ENCODE data around the gene ZBTB47.

ZBTB47 gene

GRCh38 chr3:42665050-42665878 lies 11.8 kb downstream of the ZBTB47 start:
- DNase-seq (ENCODE audit: low read depth in 2 of 2), result no peak

- DNase-seq (ENCODE audit: low read depth in 2 of 2), result no peak
These were observed 12.5 kb downstream of the ZBTB47 start for GRCh38 chr3:42666022-42666421.

- no peak for DNase-seq (ENCODE audit: low read depth in 2 of 2)
These were observed 13.1 kb downstream of the ZBTB47 start for GRCh38 chr3:42666577-42666998.

DNA sequence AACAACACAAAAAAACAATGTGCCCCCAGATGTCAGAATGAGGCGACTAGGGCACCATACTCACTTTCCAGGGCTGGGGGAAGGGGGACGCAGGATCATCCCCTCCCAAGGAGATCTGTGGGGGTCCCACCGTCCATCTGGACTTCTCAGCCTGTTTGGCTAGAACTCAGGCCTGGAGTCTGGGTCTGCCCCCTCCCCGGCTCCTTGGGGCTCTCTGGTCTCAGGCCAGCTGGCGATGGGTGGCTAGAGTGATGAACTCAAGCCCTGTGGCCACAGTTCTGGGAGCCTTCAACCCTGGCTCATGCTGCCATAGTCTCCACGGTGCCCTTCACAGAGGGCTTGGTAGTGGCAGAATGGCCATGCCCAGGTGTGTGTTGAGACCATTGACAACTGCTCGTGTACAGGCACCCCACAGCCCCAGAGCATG lies 13.6 kb downstream of the ZBTB47 start:
- no peak for DNase-seq (ENCODE audit: low read depth in 2 of 2)

DNA sequence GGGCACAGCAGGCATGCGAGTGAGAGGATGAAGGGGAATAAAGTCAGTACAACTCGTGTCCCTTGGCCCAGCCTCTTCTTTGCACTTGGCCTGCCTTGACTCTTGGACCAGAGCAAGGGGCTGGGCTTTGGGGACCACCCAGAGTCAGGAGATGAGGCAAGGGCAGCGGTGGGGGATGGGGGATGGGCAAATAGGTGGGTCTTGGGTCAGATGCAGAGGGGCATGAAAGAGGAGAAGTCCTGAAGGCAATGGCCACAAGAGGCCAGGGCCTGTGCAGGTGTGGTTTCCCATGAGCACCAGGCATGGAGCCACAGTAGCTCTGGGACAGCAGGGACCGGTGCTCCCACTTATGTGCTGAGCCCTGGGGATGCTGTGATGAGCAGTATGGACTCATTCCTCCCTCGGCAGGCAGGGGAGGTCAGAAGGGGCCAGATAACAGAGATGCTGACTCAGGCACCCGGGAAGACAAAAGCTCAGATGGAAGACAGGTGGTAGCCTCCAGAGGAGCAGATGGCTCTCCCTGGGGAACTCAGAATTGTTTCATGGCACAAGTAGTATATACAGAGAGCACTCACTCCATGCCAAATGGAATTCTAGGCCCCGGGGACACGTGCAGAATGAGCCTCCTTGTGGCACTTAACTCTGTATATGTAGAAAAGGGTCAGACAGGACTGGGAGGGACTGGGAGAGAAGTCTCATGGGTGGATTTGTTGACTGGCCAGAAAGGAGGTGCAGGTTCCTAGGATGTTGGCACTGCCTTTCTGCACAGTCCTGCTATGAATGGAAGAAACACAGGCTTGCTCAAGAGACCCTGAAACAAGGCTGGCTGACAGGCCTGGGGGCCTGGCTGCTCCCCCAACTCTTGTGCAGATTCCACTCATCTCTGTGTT lies 14.3 kb downstream of the ZBTB47 start:
- no peak for DNase-seq (ENCODE audit: low read depth in 2 of 2)

DNA sequence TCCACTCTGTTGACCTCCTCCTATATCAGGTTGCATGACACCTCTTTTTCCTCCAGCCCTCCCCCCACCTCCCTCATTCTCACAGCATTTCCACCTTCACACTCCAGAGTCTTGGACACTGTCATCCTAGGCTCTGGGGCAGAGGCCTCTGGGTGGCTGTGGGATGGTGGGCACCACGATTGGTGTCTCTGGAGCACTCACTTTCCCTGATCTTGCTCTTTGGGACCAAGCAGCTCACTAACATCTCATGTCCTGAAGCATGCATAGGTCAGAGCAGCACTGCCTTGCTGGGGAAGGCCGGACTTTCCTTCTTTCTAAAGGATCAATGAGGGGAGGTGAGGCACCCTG lies 14.9 kb downstream of the ZBTB47 start:
- no peak for DNase-seq (ENCODE audit: low read depth in 2 of 2)

- DNase-seq (ENCODE audit: low read depth in 2 of 2), result no peak
These were observed 15.3 kb downstream of the ZBTB47 start for GRCh38 chr3:42668793-42669217.

- DNase-seq (ENCODE audit: low read depth in 2 of 2), result no peak
These were observed 16.6 kb downstream of the ZBTB47 start for GRCh38 chr3:42670051-42670576.

- no peak for DNase-seq (ENCODE audit: low read depth in 2 of 2)
These were observed 17.2 kb downstream of the ZBTB47 start for GRCh38 chr3:42670670-42671069.

DNA sequence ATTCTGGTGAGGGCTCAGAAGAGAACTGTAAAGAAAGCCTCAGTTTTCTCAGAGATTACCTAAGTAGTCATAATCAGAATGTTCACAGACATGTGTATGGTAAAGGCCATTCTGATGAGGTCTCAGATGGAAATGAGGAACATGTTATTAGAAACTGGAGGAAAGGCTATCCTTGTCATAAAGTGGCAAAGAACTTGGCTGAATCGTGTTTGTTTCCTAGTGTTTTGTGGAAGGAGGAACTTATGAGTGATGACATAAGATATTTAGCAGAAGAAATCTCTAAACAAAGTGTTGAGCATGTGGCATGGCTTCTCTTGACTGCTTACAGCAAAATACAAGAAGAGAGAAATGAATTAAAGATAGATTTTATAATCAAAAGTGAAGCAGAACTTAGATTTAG lies 19.0 kb downstream of the ZBTB47 start:
- DNase-seq (ENCODE audit: low read depth in 2 of 2), result no peak

- DNase-seq (ENCODE audit: low read depth in 2 of 2), result no peak
These were observed 19.6 kb downstream of the ZBTB47 start for GRCh38 chr3:42673082-42673481.

DNA sequence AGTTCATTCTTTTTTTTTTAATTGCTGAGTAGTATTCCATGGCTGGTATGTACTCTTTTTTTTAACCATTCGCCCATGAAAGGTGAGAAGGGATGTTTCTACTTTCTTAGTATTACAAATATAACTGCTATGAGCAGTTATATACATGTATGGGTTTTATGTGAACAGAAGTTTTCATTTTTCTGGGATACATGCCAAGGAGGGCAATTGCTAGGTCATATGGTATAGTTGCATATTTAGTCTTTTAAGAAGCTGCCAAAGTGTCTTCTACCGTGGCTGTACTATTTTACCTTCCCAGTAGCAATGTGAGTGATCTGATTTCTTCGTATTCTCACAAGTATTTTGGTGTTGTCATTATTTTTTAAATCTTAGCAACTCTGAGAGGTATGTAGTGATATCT lies 20.6 kb downstream of the ZBTB47 start:
- DNase-seq (ENCODE audit: low read depth in 2 of 2), result no peak

GRCh38 chr3:42675909-42676308 lies 22.4 kb downstream of the ZBTB47 start:
- DNase-seq (ENCODE audit: low read depth in 2 of 2), result no peak

- no peak for DNase-seq (ENCODE audit: low read depth in 2 of 2)
These were observed 24.9 kb downstream of the ZBTB47 start for GRCh38 chr3:42678447-42678846.

GRCh38 chr3:42680271-42680670 lies 26.8 kb downstream of the ZBTB47 start:
- no peak for DNase-seq (ENCODE audit: low read depth in 2 of 2)

- no peak for DNase-seq (ENCODE audit: low read depth in 2 of 2)
These were observed 27.3 kb downstream of the ZBTB47 start for GRCh38 chr3:42680806-42681205.

DNA sequence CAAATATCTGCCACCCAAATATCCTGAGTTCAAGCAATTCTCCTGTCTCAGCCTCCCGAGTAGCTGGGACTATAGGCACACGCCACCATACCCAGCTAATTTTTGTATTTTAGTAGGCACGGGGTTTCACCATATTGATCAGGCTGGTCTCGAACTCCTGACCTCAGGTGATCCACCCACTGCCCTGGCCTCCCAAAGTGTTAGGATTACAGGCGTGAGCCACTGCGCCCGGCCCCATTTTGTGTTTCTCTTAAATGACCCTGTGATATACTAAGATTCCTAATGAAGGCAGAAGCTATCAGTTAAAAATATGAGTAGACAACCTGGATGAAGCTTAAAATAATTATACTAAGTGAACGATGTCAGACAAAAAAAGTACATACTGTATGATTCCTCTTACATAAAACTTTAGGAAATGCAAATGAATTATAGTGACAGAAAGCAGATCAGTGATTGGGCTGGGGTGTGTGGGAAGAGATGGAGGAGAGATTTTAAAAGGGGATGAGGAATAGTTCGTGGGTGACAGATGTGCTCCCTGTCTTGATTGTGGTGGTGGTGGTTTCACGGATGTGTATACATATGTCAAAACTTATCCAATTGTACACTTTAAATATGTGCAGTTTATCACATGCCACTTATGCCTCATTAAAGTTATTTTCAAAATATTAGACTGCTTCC lies 28.0 kb downstream of the ZBTB47 start:
- no peak for DNase-seq (ENCODE audit: low read depth in 2 of 2)

- DNase-seq (ENCODE audit: low read depth in 2 of 2), result no peak
These were observed 29.0 kb downstream of the ZBTB47 start for GRCh38 chr3:42682301-42683070.

GRCh38 chr3:42683875-42684598 lies 30.5 kb downstream of the ZBTB47 start:
- DNase-seq (ENCODE audit: low read depth in 2 of 2), result peak; percentile 41 to 62

DNA sequence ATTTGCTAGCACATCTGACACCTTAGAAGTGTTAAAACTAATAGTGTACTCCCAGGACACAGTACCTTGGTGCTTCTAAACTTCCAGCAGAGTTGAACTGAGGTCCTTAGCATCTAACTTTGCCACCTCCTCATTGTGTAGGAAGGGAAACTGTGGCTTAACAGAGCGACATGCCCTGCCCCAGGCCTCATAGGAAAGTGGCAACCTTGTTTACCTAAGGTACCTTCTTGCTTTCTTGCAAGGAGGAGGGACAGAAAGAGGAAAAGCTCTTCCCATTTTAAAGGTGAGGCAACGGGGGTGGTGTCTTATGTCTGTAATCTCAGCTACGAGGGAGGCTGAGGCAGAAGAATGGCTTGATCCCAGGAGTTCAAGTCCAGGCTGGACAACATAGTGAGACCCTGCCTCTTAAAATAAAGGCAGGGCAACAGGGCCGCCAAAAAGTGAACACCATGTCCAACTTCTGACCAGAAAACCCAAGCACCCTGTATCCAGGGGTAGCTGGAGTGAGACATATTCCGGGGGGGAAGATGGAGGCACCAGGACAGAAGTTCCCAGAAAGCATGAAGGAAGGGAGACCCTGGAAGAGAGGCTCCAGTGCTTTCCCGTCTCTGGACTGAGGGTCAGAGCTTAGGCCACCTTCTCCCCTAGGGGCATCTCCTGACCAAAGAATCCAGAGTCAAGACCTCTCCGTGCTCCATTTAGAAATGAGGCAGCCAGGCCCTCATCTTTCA lies 31.3 kb downstream of the ZBTB47 start:
- DNase-seq (ENCODE audit: low read depth in 2 of 2), result no peak
